Naive B cell (primary cell): ENCODE results near the gene QRFP. TPM values are rescaled to one million over a fixed set of nuclear protein-coding genes. Genes with fewer than 3 reads are reported as not detected.

ENCODE experiments used
- ATAC-seq, 2 donors: fragments of 150-1000 bp; cut with Tn5 transposase; 2 replicates each; pipeline ENCODE4 v1.10.0; 2021; ENCODE audit warnings: low read depth in 2 of 2, mild to moderate bottlenecking in 2 of 2, moderate library complexity in 2 of 2
- DNase-seq: peaks from one replicate; pipeline ENCODE4 v3.0.0; 2022
- H3K27ac Mint-ChIP-seq, 6 donors: one replicate each; pipeline ENCODE4 v1.8.0; 2020 to 2022; ENCODE audit warnings: mild to moderate bottlenecking in 6 of 6, mixed read lengths in 6 of 6, moderate library complexity in 5 of 6, inconsistent platforms in 2 of 6
- H3K27me3 Mint-ChIP-seq, 3 donors: one replicate each; pipeline ENCODE4 v1.8.0; 2021 to 2022; ENCODE audit warnings: mixed read lengths in 3 of 3, mild to moderate bottlenecking in 1 of 3
- H3K36me3 Mint-ChIP-seq, 2 donors: one replicate each; pipeline ENCODE4 v1.8.0; 2020 to 2022; ENCODE audit warnings: mixed read lengths in 2 of 2, inconsistent platforms in 1 of 2, mild to moderate bottlenecking in 1 of 2
- H3K4me1 Mint-ChIP-seq, 3 donors: one replicate each; pipeline ENCODE4 v1.8.0; 2020 to 2022; ENCODE audit warnings: mixed read lengths in 3 of 3, inconsistent platforms in 1 of 3, mild to moderate bottlenecking in 1 of 3, moderate library complexity in 1 of 3
- H3K4me3 Mint-ChIP-seq, 8 donors: one replicate each; pipeline ENCODE4 v1.8.0; 2020 to 2022; ENCODE audit warnings: mild to moderate bottlenecking in 8 of 8, mixed read lengths in 8 of 8, moderate library complexity in 8 of 8, inconsistent platforms in 2 of 8
- H3K9me3 Mint-ChIP-seq, 7 donors: one replicate each; pipeline ENCODE4 v1.8.0; 2020 to 2022; ENCODE audit warnings: mixed read lengths in 7 of 7, mild to moderate bottlenecking in 5 of 7, inconsistent platforms in 2 of 7, moderate library complexity in 1 of 7
- polyA plus RNA-seq, 6 donors: library from polyadenylated mRNA; unstranded; fragments of 300-500 nt; fragmentation: Illumina TruSeq; gene quantifications; one replicate each; pipeline ENCODE4 v1.2.3, GENCODE V29; 2021; ENCODE audit warnings: low read depth in 6 of 6

The QRFP gene
- polyA plus RNA-seq, 6 donors from 2014 or later, result 0.42 to 0.75 TPM; not detected in 4

GRCh38 chr9:130938184-130938651 is 41.6 kb upstream of the QRFP start:
- H3K9me3 Mint-ChIP-seq, result no peaks in the 10 kb centered on the region
- ATAC-seq (no peak), DNase-seq (no peak)
- peaks cover 13 to 20% (median 15%) of the 10 kb centered on the region in 3 donors for H3K4me1 Mint-ChIP-seq
- no peak overlapping the region for H3K27ac Mint-ChIP-seq
- H3K27me3 Mint-ChIP-seq, result peaks cover 49 to 82% (median 72%) of the 10 kb centered on the region in 3 donors
- H3K36me3 Mint-ChIP-seq, result no peaks in the 10 kb centered on the region
- H3K4me3 Mint-ChIP-seq, result peak overlapping the region in 7 of 8 donors; percentile 26 to 85 (median 71)

DNA sequence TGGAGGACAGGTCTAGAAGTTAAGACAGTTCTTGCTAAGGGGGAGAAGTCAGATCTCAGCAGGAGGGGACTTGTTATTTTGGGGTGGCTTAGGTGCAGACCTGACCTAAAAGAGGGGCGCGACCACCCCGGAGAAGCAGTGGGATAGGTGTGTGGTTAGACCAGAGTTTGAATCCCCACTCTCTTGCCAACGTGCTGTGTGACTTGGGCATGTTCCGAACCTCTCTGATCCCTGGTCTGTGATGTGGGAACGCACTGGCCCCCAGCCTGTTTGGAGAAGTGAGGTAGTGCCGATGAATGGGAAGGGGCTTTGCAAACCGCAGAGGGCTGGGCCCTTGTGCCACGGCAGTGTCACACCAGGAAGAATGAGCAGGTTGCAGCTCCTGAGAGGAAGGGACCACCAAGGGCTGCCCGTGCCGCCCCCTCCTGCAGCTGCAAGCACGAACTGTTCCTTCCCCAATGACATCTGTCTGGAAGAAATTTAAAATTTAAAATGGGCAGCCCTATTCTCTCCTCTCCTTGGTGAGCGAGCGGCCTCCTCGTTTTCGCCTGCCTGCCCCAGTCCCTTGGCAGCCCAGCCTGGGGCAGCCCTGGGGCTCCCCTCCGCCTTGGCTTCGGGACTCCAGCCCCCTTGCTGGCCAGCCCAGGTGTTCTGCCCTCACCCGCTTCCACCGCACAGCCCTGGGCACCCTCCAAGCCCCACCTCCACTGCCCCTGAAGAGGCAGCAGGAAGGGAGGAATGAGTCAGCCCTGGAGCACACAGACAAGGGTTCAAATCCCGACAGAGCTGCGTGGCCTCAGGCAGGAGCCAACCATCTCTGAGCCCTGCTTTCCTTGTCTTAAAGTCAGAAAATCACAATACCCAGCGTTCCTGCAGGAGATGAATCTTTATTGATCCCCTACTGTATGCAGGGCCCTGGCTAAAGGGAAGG is 40.8 kb upstream of the QRFP start:
- Mint-ChIP-seq H3K27ac (peak overlapping the region in 2 of 6 donors; percentile 31 to 37), H3K4me1 (peaks cover 13 to 20% (median 15%) of the 10 kb centered on the region in 3 donors), H3K27me3 (peaks cover 50 to 87% (median 77%) of the 10 kb centered on the region in 3 donors), H3K4me3 (peak overlapping the region; percentile 26 to 85 (median 74)), H3K36me3 (no peaks in the 10 kb centered on the region), H3K9me3 (no peaks in the 10 kb centered on the region)
- ATAC-seq (no peak), DNase-seq (no peak)

- Mint-ChIP-seq H3K36me3 (no peaks in the 10 kb centered on the region), H3K27ac (peak overlapping the region in 1 of 6 donors; percentile 37), H3K9me3 (no peaks in the 10 kb centered on the region), H3K27me3 (peaks cover 51 to 87% (median 78%) of the 10 kb centered on the region in 3 donors), H3K4me1 (peaks cover 13 to 21% (median 15%) of the 10 kb centered on the region in 3 donors), H3K4me3 (peak overlapping the region in 5 of 8 donors; percentile 26 to 82 (median 49))
- DNase-seq (no peak), ATAC-seq (no peak)
Measured at GRCh38 chr9:130936285-130937117, 39.9 kb upstream of the QRFP start.

DNA sequence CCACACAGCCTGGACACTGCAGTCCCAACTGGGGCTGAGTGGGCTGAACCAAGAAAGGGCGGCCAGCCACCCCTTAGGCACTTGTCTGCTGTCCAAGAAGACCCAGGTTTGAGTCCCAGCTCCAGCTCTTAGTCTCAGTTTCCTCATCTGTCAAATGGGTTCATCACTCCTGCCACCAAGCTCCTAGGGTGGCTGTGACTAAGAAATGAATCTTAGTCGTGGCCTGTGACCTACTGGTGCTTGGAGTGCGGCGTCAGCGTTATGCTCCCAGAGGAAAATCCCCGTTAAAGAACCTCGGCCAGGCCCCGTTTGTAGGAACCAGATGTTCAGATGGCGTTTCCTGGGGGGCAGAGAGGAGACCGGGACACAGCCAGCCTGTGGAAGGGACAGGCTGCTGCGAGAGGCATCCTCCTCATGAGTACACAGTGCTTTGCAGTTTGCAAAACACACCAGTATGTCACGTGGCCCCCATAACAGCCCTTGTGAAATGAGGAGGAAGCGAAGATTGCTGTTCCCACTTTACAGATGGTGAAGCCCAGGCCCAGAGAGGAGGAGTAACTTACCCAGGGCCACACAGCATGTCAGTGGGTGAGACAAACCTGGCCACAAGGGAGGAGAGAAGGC is 39.1 kb upstream of the QRFP start:
- H3K27ac Mint-ChIP-seq, result no peak overlapping the region
- no peaks in the 10 kb centered on the region for H3K9me3 Mint-ChIP-seq
- DNase-seq, result no peak
- peaks cover 9 to 20% (median 11%) of the 10 kb centered on the region in 3 donors for H3K4me1 Mint-ChIP-seq
- H3K36me3 Mint-ChIP-seq, result no peaks in the 10 kb centered on the region
- no peak for ATAC-seq
- peaks cover 49 to 87% (median 77%) of the 10 kb centered on the region in 3 donors for H3K27me3 Mint-ChIP-seq
- peak overlapping the region in 3 of 8 donors; percentile 29 to 55 (median 29) for H3K4me3 Mint-ChIP-seq

DNA sequence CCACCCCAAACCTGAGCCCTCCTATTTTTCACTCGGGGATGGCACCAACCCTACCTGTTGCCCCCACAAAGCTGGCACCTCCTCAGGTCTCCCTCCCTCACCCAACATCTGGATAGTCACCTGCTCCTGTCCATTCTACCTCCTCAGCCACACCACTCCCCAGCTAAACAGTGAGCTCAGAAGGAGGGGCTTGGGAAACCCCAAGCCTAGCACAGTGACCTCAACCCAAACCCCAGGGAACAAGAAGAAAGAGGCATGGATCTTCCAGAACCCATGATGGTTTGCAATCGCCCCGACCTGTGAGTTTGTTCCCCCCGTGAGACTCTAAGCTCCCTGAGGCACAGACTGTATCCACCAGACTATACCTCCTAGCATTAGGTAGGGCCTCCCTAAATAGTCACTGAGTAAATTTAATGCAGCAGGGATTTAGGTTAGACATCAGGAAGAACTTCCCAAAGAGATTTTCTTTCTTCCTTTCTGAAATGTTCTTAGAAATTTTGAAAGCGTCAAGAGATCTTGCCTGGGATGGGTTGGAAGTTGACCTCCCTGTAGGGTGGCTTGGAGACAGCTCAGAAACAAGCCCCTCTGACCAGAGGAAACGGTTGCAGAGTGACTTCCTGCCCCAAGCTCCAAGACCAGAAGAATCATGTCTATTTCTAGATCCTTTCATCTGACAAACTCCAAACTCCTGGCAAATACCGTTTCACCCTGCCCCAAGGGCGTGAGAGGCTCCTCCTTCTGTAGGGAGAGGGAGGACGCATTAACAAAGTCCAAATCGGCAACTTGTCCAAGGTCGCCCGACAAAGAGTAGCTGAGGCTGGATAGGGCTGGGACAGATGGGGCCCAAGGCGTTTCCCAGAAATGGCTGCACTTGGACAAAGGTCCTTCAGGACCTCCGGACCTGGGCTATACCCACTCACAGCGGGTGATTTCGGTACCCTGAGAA is 38.4 kb upstream of the QRFP start:
- Mint-ChIP-seq H3K27me3 (peaks cover 49 to 84% (median 78%) of the 10 kb centered on the region in 3 donors), H3K4me1 (peaks cover under 1 to 14% (median 10%) of the 10 kb centered on the region in 3 donors), H3K27ac (peak overlapping the region in 1 of 6 donors; percentile 12), H3K4me3 (no peak overlapping the region), H3K36me3 (no peaks in the 10 kb centered on the region), H3K9me3 (no peaks in the 10 kb centered on the region)
- DNase-seq, result no peak
- no peak for ATAC-seq

GRCh38 chr9:130934246-130934645 is 37.6 kb upstream of the QRFP start:
- ATAC-seq (no peak), DNase-seq (no peak)
- no peaks in the 10 kb centered on the region for H3K9me3 Mint-ChIP-seq
- H3K27me3 Mint-ChIP-seq, result peaks cover 51 to 85% (median 81%) of the 10 kb centered on the region in 3 donors
- H3K4me1 Mint-ChIP-seq, result peaks cover 0 to 14% (median 11%) of the 10 kb centered on the region in 3 donors
- H3K36me3 Mint-ChIP-seq, result no peaks in the 10 kb centered on the region
- no peak overlapping the region for H3K4me3 Mint-ChIP-seq
- no peak overlapping the region for H3K27ac Mint-ChIP-seq

GRCh38 chr9:130933114-130934046 is 36.8 kb upstream of the QRFP start:
- H3K4me3 Mint-ChIP-seq, result no peak overlapping the region
- DNase-seq, result no peak
- H3K27me3 Mint-ChIP-seq, result peaks cover 51 to 79% (median 74%) of the 10 kb centered on the region in 3 donors
- H3K27ac Mint-ChIP-seq, result no peak overlapping the region
- H3K9me3 Mint-ChIP-seq, result no peaks in the 10 kb centered on the region
- H3K36me3 Mint-ChIP-seq, result no peaks in the 10 kb centered on the region
- peaks cover under 1 to 12% (median 7%) of the 10 kb centered on the region in 3 donors for H3K4me1 Mint-ChIP-seq
- ATAC-seq, result no peak

GRCh38 chr9:130932255-130933079 is 35.9 kb upstream of the QRFP start:
- Mint-ChIP-seq H3K4me1 (peaks cover 6 to 9% (median 7%) of the 10 kb centered on the region in 3 donors), H3K4me3 (no peak overlapping the region), H3K9me3 (no peaks in the 10 kb centered on the region), H3K27me3 (peaks cover 47 to 80% (median 75%) of the 10 kb centered on the region in 3 donors), H3K27ac (peak overlapping the region in 1 of 6 donors; percentile 19), H3K36me3 (no peaks in the 10 kb centered on the region)
- DNase-seq (no peak), ATAC-seq (no peak)

- H3K36me3 Mint-ChIP-seq, result no peaks in the 10 kb centered on the region
- no peak overlapping the region for H3K4me3 Mint-ChIP-seq
- ATAC-seq, result peak in 1 of 2 donors; percentile 65
- peaks cover 41 to 72% (median 67%) of the 10 kb centered on the region in 3 donors for H3K27me3 Mint-ChIP-seq
- peaks cover 3 to 6% (median 5%) of the 10 kb centered on the region in 3 donors for H3K4me1 Mint-ChIP-seq
- no peaks in the 10 kb centered on the region for H3K9me3 Mint-ChIP-seq
- peak overlapping the region in 1 of 6 donors; percentile 50 for H3K27ac Mint-ChIP-seq
- DNase-seq, result no peak
Measured at GRCh38 chr9:130931508-130932254, 35.1 kb upstream of the QRFP start.

DNA sequence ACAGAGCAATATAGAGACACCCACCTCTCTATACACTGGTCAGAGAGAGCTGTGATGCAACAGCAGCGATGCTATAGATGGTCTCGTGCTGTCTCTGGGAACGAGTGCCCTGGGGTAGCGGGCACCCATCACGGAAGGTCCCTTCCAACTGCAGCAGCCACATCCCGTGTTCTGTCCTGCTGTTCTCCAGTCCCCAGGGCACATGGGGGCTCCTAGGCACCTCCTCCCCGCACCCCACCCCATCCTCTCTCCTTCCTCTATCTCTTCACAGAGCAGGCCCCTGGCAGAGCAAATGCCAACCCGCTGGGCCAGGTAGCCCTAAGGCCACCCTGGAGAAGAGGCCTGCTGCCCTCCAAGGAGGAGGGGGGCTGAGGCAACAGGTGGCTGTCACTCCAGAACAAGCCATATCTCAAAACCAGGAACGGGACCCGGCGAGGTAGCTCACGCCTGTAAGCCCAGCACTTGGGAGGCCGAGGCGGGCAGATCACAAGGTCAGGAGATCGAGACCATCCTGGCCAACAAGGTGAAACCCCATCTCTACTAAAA is 34.3 kb upstream of the QRFP start:
- Mint-ChIP-seq H3K27me3 (peaks cover 36 to 64% (median 59%) of the 10 kb centered on the region in 3 donors), H3K36me3 (no peaks in the 10 kb centered on the region), H3K4me1 (peaks cover 3 to 6% (median 3%) of the 10 kb centered on the region in 3 donors), H3K27ac (no peak overlapping the region), H3K9me3 (no peaks in the 10 kb centered on the region), H3K4me3 (no peak overlapping the region)
- no peak for DNase-seq
- ATAC-seq, result no peak
